ENCODE measurements around the gene HBS1L. TPM values are rescaled to one million over a fixed set of nuclear protein-coding genes. Genes with fewer than 3 reads are reported as not detected.

Gene HBS1L
- total RNA-seq, 4 donors from 2014 or later = 23.8 to 116 (median 69.2) TPM

- Histone ChIP-seq H3K4me3 (no peak overlapping the region), H3K9me3 (no peaks in the 10 kb centered on the region), H3K27ac (no peak overlapping the region), H3K4me1 (no peaks in the 10 kb centered on the region), H3K36me3 (no peaks in the 10 kb centered on the region), H3K27me3 (no peaks in the 10 kb centered on the region)
- intact Hi-C loops (cut with DNase I; ENCODE audit: low total_unique reads) = no loop called here
- TF ChIP-seq POLR2A (IDR thresholded peaks at IDR 0.05) = no peak
- no peak for TF ChIP-seq CTCF (IDR thresholded peaks at IDR 0.05)
- no peak for DNase-seq
Measured at GRCh38 chr6:135043846-135044245, 10.8 kb downstream of the HBS1L start.

GRCh38 chr6:135043364-135043763 lies 11.3 kb downstream of the HBS1L start:
- Histone ChIP-seq H3K36me3 (no peaks in the 10 kb centered on the region), H3K27me3 (no peaks in the 10 kb centered on the region), H3K9me3 (no peaks in the 10 kb centered on the region), H3K4me3 (no peak overlapping the region), H3K4me1 (no peaks in the 10 kb centered on the region), H3K27ac (no peak overlapping the region)
- no peak for TF ChIP-seq CTCF (IDR thresholded peaks at IDR 0.05)
- no peak for TF ChIP-seq POLR2A (IDR thresholded peaks at IDR 0.05)
- intact Hi-C loops (cut with DNase I; ENCODE audit: low total_unique reads) = no loop called here
- no peak for DNase-seq

- no peak for TF ChIP-seq POLR2A (IDR thresholded peaks at IDR 0.05)
- TF ChIP-seq CTCF (IDR thresholded peaks at IDR 0.05) = no peak
- no peak for DNase-seq
- Histone ChIP-seq H3K9me3 (no peaks in the 10 kb centered on the region), H3K27ac (no peak overlapping the region), H3K27me3 (no peaks in the 10 kb centered on the region), H3K4me1 (no peaks in the 10 kb centered on the region), H3K36me3 (peaks cover 0 to 3% of the 10 kb centered on the region in 2 donors), H3K4me3 (no peak overlapping the region)
- intact Hi-C loops (cut with DNase I; ENCODE audit: low total_unique reads) = no loop called here
Measured at GRCh38 chr6:135038335-135038734, 16.3 kb downstream of the HBS1L start.

DNA sequence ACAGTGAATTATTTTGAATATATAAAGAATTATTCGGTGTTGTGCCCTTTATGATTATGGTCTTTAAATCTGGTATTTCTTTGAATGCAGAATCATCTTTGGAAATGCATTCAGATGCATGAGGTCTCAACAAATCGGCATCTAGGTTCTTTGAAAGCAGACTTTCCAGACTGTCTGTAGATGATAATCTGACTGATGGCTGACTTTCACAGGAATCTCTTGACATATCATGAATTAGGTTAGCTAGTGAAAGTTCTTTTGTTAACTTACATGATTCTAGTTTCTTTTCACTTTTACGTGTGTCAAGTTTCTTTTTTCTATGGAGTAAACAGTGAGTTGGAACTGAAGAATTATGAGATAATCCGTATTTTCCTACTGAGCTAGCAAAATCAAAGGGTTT lies 17.1 kb downstream of the HBS1L start:
- TF ChIP-seq CTCF (IDR thresholded peaks at IDR 0.05) = no peak
- Histone ChIP-seq H3K27ac (no peak overlapping the region), H3K36me3 (peaks cover 0 to 3% of the 10 kb centered on the region in 2 donors), H3K27me3 (no peaks in the 10 kb centered on the region), H3K9me3 (no peaks in the 10 kb centered on the region), H3K4me1 (no peaks in the 10 kb centered on the region), H3K4me3 (no peak overlapping the region)
- DNase-seq = no peak
- intact Hi-C loops (cut with DNase I; ENCODE audit: low total_unique reads) = no loop called here

DNA sequence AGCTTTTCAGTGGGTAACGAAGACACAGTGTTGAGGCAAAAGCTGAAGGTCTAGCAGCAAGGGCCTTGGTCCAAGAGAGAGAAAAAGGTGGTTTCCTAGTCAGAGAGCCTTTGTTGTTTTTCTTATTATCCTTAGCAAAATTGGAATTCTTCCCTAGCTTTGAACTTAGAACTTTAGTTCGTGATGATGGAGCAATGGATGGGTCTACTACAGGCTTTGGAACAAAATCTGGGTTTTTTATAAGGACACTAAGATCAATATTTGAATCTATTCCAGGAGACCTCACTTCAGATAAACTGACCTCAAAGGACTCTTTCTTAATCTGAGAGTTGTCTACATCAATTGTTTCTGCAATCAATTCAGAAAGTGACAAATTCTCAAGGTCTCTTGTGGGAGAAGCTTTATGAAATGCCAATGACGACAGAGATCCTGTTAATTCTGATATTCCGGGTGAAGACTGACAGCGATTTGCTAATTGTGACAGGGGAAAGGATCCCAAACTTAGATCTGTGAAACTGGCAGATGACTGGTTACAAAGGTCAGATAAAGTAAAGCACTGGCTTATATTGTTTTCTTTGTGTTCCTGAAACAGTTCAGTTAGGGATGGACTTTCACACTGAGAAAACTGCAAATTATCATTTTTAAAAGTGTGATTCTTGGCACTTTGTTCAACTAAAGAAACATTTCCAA lies 17.7 kb downstream of the HBS1L start:
- no peak for TF ChIP-seq POLR2A (IDR thresholded peaks at IDR 0.05)
- TF ChIP-seq CTCF (IDR thresholded peaks at IDR 0.05) = no peak
- Histone ChIP-seq H3K9me3 (no peaks in the 10 kb centered on the region), H3K4me1 (no peaks in the 10 kb centered on the region), H3K27me3 (no peaks in the 10 kb centered on the region), H3K36me3 (peaks cover 0 to 3% of the 10 kb centered on the region in 2 donors), H3K4me3 (no peak overlapping the region), H3K27ac (no peak overlapping the region)
- intact Hi-C loops (cut with DNase I; ENCODE audit: low total_unique reads) = no loop called here
- DNase-seq = no peak

Data from uterus (tissue), 4 donors.